Activated CD8-positive, alpha-beta T cell treated with anti-CD3 and anti-CD28 coated beads for 36 hours (primary cell): ENCODE data around the gene UFL1. TPM values are rescaled to one million over a fixed set of nuclear protein-coding genes. Genes with fewer than 3 reads are reported as not detected.
"Not testable (repeated sequence)": the region's sequence is repeated elsewhere in the genome, so short reads cannot be mapped to it uniquely, and the experiment has no call there.

ENCODE experiments used
- ATAC-seq: fragments of 200-7000 bp; cut with Tn5 transposase; one replicate; pipeline ENCODE4 v1.10.0; 2021; ENCODE audit warnings: mild to moderate bottlenecking, moderate library complexity
- CTCF ChIA-PET: fragments of 350-600 bp; sonication (Branson Sonifier 250); formaldehyde crosslinking; loops from one replicate; lab custom pipeline; 2021; ENCODE audit warnings: antibody characterized with exemption; lab: Charles Lee
- POLR2A ChIA-PET: fragments of 350-600 bp; sonication (Branson Sonifier 250); formaldehyde crosslinking; loops from one replicate; lab custom pipeline; 2021; ENCODE audit warnings: antibody characterized with exemption; lab: Charles Lee
- DNase-seq: peaks from one replicate; pipeline ENCODE4 v3.0.0-alpha.2; 2020
- H3K27ac Mint-ChIP-seq: one replicate; pipeline ENCODE4 v1.8.0; 2021; ENCODE audit warnings: mild to moderate bottlenecking, mixed read lengths
- H3K27me3 Mint-ChIP-seq: one replicate; pipeline ENCODE4 v1.8.0; 2021; ENCODE audit warnings: mixed read lengths
- H3K36me3 Mint-ChIP-seq: one replicate; pipeline ENCODE4 v1.8.0; 2021; ENCODE audit warnings: low read depth, mixed read lengths
- H3K4me1 Mint-ChIP-seq: one replicate; pipeline ENCODE4 v1.8.0; 2021; ENCODE audit warnings: low read depth, mixed read lengths
- H3K4me3 Mint-ChIP-seq: one replicate; pipeline ENCODE4 v1.8.0; 2021; ENCODE audit warnings: mild to moderate bottlenecking, moderate library complexity, mixed read lengths
- H3K9me3 Mint-ChIP-seq: one replicate; pipeline ENCODE4 v1.8.0; 2021; ENCODE audit warnings: mixed read lengths
- intact Hi-C: fragments of 100-400 bp; cut with micrococcal nuclease; formaldehyde crosslinking; loops from one replicate; pipeline ENCODE4 v1.10.0; 2022
- total RNA-seq, 2 experiments: library from RNA; stranded (reverse); gene quantifications; one replicate each; pipeline ENCODE4 v1.2.3, GENCODE V29; 2021
- TF ChIP-seq, protein P1 (sequence below): fragments of 200-600 bp; IDR thresholded peaks from one replicate; pipeline ENCODE4 v1.8.0; 2022; ENCODE audit warnings: antibody characterized with exemption, mild to moderate bottlenecking

The UFL1 gene
- total RNA-seq, 2 experiments from 2014 or later, result 28.6 to 30.8 TPM

DNA sequence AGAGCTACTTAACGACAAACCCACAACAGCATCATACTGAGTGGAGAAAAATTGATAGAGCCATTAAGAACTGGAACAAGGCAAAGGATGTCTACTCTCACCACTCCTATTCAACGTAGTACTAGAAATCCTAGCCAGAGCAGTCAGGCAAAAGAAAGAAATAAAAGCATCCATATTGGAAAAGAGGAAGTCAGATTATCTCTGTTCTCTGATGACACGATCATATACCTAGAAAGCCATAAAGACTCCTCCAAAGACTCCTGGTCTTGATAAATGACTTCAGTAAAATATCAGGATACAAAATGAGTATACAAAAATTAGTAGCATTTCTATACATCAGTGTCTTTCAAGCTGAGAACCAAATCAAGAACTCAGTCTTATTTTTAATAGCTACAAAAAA is 24.3 kb downstream of the UFL1 start:
- POLR2A ChIA-PET, result interaction anchor here (0.8 kb wide), 1 partner anchor 25 kb away, joined by 3 read pairs; no protein-coding TSS in a partner anchor
- Mint-ChIP-seq H3K36me3 (peaks cover 30% of the 10 kb centered on the region), H3K9me3 (no peaks in the 10 kb centered on the region), H3K27me3 (no peaks in the 10 kb centered on the region), H3K4me3 (no peak overlapping the region), H3K4me1 (no peaks in the 10 kb centered on the region), H3K27ac (no peak overlapping the region)
- intact Hi-C loops, result no loop called here
- DNase-seq (no peak), ATAC-seq (no peak)
- TF ChIP-seq, protein P1, sequence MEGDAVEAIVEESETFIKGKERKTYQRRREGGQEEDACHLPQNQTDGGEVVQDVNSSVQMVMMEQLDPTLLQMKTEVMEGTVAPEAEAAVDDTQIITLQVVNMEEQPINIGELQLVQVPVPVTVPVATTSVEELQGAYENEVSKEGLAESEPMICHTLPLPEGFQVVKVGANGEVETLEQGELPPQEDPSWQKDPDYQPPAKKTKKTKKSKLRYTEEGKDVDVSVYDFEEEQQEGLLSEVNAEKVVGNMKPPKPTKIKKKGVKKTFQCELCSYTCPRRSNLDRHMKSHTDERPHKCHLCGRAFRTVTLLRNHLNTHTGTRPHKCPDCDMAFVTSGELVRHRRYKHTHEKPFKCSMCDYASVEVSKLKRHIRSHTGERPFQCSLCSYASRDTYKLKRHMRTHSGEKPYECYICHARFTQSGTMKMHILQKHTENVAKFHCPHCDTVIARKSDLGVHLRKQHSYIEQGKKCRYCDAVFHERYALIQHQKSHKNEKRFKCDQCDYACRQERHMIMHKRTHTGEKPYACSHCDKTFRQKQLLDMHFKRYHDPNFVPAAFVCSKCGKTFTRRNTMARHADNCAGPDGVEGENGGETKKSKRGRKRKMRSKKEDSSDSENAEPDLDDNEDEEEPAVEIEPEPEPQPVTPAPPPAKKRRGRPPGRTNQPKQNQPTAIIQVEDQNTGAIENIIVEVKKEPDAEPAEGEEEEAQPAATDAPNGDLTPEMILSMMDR, result no peak
- CTCF ChIA-PET, result interaction anchor here (1.7 kb wide), 1 partner anchor 352 kb away, joined by 3 read pairs; no protein-coding TSS in a partner anchor

DNA sequence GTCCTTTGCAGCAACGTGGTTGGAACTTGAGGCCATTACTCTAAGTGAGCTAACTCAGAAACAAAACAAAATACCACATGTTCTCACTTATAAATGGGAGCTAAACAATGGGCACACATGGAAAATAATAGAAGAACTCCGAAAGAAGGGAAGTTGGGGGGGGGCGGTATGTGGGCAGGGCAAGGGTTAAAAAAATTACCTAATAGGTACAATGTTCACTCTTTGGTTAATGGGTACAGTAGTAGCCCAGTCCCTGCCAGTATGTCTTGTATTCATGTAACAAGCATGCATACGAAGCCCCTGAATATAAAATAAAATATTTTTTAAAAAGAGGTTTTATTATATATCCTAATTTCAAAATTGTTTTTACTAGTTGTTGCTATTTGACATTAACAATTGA is 26.0 kb downstream of the UFL1 start:
- Mint-ChIP-seq H3K9me3 (no peaks in the 10 kb centered on the region), H3K4me3 (no peak overlapping the region), H3K4me1 (no peaks in the 10 kb centered on the region), H3K36me3 (peaks cover 38% of the 10 kb centered on the region), H3K27ac (no peak overlapping the region), H3K27me3 (no peaks in the 10 kb centered on the region)
- intact Hi-C loops, result no loop called here
- CTCF ChIA-PET, result no interaction called here
- DNase-seq (no peak), ATAC-seq (no peak)
- TF ChIP-seq, protein P1, result no peak
- POLR2A ChIA-PET, result no interaction called here

DNA sequence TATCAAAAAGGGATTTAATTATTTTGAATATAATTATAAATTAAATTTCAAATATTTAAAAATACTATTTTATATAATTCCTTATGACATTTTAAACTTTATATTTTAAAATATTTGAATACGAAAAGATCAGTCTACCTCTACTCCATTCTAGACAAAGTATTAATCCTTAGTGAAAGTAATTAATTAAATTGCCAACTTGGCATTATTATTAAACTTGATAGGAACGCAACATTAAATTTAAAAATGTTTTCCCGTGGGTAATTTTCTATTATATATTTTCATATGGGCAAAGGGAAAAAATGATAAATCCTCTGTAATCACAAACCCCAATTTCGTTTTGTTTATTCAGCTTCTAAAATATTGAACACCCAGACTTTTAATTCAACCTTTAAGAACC is 33.0 kb downstream of the UFL1 start:
- DNase-seq (no peak), ATAC-seq (no peak)
- Mint-ChIP-seq H3K4me1 (no peaks in the 10 kb centered on the region), H3K9me3 (no peaks in the 10 kb centered on the region), H3K4me3 (no peak overlapping the region), H3K27ac (no peak overlapping the region), H3K27me3 (no peaks in the 10 kb centered on the region), H3K36me3 (peaks cover 46% of the 10 kb centered on the region)
- TF ChIP-seq, protein P1, result no peak
- ChIA-PET POLR2A (no interaction called here), CTCF (interaction anchor here (1.3 kb wide), 1 partner anchor 505 kb away, joined by 3 read pairs; no protein-coding TSS in a partner anchor)
- intact Hi-C loops, result no loop called here

DNA sequence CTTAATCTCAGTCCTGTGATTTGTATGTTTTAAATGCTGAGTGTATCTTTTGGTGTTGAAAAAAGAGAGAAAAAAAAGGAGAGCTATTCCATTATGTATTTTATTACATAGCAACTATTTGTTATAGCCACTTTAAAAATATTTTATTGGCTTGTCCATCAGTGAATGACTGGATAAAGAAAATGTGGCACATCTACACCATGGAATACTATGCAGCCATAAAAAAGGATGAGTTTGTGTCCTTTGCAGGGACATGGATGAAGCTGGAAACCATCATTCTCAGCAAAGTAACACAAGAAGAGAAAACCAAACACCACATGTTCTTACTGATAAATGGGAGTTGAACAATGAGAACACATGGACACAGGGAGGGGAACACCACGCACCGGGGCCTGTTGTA is 38.1 kb downstream of the UFL1 start:
- peaks cover 18% of the 10 kb centered on the region for H3K36me3 Mint-ChIP-seq
- H3K4me1 Mint-ChIP-seq, intact Hi-C loops, H3K4me3 Mint-ChIP-seq, DNase-seq, ATAC-seq, POLR2A ChIA-PET, H3K9me3 Mint-ChIP-seq, CTCF ChIA-PET, H3K27ac Mint-ChIP-seq, H3K27me3 Mint-ChIP-seq: not testable (repeated sequence)

DNA sequence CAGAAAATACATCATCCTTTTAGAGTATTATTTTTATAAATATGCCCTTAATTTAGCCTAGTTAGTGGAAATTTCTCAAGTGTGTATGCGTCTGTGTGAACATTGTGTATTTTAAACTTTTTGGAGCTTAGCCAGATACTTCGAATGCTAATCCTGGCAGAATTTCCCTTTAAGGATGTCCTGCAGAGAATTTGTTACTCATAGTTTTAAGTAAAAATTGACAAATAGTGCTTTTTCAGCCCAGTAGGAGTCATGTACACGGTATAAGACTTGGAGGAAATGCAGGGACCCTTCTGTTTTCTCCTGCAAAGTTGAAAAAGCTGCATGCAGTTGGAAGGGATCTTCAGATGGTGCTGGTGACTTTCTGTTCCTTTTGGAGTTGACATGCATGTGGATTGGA is 41.3 kb downstream of the UFL1 start, which contains the start of gene FHL5:
Gene FHL5 (plus strand): TSS at position 243 of the 400 bp plus-strand sequence. CDS start 40,486 bp downstream, outside the sequence.
- Mint-ChIP-seq H3K9me3 (no peaks in the 10 kb centered on the region), H3K27ac (no peak within 1 kb of the TSS), H3K27me3 (peaks cover 6% of the 10 kb centered on the region), H3K36me3 (no peaks in the 10 kb centered on the region), H3K4me3 (no peak within 1 kb of the TSS), H3K4me1 (peaks cover 3% of the 10 kb centered on the region)
- intact Hi-C loops, result no loop called here
- ChIA-PET POLR2A (no interaction called here), CTCF (interaction anchor here (1.3 kb wide), 1 partner anchor 10 kb away, joined by 3 read pairs; no protein-coding TSS in a partner anchor)
- DNase-seq, result no peak
- no peak for ATAC-seq
- TF ChIP-seq, protein P1, result no peak
